Measurements from ENCODE around the gene RDH5.

The RDH5 gene

GRCh38 chr12:55703901-55704761, 16.1 kb upstream of the RDH5 start:
- ChIA-PET CTCF (interaction anchor here (2.3 to 3.8 kb wide), 2 partner anchors 8 to 48 kb away, joined by 16 to 17 read pairs; no protein-coding TSS in a partner anchor), POLR2A (no interaction called here)
- no peak for DNase-seq (ENCODE audit: extremely low spot score)
- TF ChIP-seq CTCF (IDR thresholded peaks at IDR 0.05; ENCODE audit: control extremely low read depth, extremely low read depth, low read depth, missing control alignments), result no peak

GRCh38 chr12:55704824-55705718, 15.1 kb upstream of the RDH5 start:
- TF ChIP-seq CTCF (IDR thresholded peaks at IDR 0.05; ENCODE audit: control extremely low read depth, extremely low read depth, low read depth, missing control alignments), result no peak
- ChIA-PET POLR2A (no interaction called here), CTCF (interaction anchor here (1.1 to 3.8 kb wide), 6 partner anchors 9 to 324 kb away, joined by 3 to 17 read pairs (median 4); no protein-coding TSS in a partner anchor)
- no peak for DNase-seq (ENCODE audit: extremely low spot score)

- peak; percentile 45 for TF ChIP-seq CTCF (IDR thresholded peaks at IDR 0.05; ENCODE audit: control extremely low read depth, extremely low read depth, low read depth, missing control alignments)
- peak; percentile 53 for DNase-seq (ENCODE audit: extremely low spot score)
- ChIA-PET POLR2A (no interaction called here), CTCF (interaction anchor here (0.7 to 3.8 kb wide), 11 partner anchors 8 to 324 kb away, joined by 3 to 17 read pairs (median 3); no protein-coding TSS in a partner anchor)
These were observed 14.3 kb upstream of the RDH5 start for GRCh38 chr12:55705782-55706402.

- no peak for TF ChIP-seq CTCF (IDR thresholded peaks at IDR 0.05; ENCODE audit: control extremely low read depth, extremely low read depth, low read depth, missing control alignments)
- DNase-seq (ENCODE audit: extremely low spot score), result no peak
- CTCF ChIA-PET, result interaction anchor here (0.7 to 3.8 kb wide), 10 partner anchors 7 to 61 kb away, joined by 3 to 17 read pairs (median 4); no protein-coding TSS in a partner anchor
- POLR2A ChIA-PET, result no interaction called here
These were observed 13.5 kb upstream of the RDH5 start for GRCh38 chr12:55706568-55707218.

DNA sequence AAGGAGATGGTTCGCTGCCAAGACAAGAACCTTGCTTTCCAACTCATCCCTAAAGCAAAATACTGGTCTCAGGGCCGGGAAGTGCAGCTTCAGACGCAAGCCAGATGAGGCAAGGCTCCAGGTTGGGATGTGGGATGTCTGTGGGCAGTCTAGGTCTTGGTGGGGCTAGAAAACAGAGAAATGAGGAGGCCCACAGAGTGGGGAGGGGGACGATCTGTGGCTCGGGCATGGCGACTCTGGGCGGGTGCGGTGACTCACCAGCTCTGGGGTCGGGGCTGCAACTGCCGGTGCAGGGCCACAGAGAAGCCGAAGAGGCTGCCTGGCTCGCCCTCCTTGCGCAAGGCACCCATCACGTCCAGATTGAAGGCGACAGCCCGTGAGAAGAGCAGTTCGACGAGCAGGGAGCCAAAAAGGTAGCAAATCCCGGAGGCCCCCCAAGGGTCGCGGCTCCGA, 12.9 kb upstream of the RDH5 start:
- DNase-seq (ENCODE audit: extremely low spot score), result no peak
- ChIA-PET POLR2A (no interaction called here), CTCF (interaction anchor here (1.3 to 3.8 kb wide), 5 partner anchors 18 to 62 kb away, joined by 3 to 16 read pairs (median 4); no protein-coding TSS in a partner anchor)
- TF ChIP-seq CTCF (IDR thresholded peaks at IDR 0.05; ENCODE audit: control extremely low read depth, extremely low read depth, low read depth, missing control alignments), result no peak
